IMR-90 (cell line): ENCODE data around the gene FRMD1. TPM values are rescaled to one million over a fixed set of nuclear protein-coding genes. Genes with fewer than 3 reads are reported as not detected.

Experiments used
- ATAC-seq: fragments of 200-7000 bp; cut with Tn5 transposase; 2 replicates; pipeline ENCODE4 v1.9.1; 2020; ENCODE audit warnings: low read depth, mild to moderate bottlenecking, moderate library complexity
- BruUV-seq: library from RNA; stranded (reverse); fragments of 400-500 nt; replicated peaks from 2 replicates; lab custom pipeline; 2021; lab: Mats Ljungman, UMichigan
- CTCF ChIA-PET: fragments of 300-600 bp; formaldehyde crosslinking; extraction: SDS; loops from one replicate; lab custom pipeline; 2021; ENCODE audit warnings: antibody characterized with exemption; lab: Yijun Ruan, JAX
- POLR2A ChIA-PET: fragments of 300-600 bp; sonication (Branson Sonifier 250); formaldehyde crosslinking; loops from one replicate; lab custom pipeline; 2022; ENCODE audit warnings: antibody characterized with exemption; ENCODE audit not compliant: unreplicated experiment; lab: Charles Lee
- DNase-seq: peaks from one replicate; pipeline ENCODE4 v3.0.0; 2013
- H2AFZ ChIP-seq: replicated peaks from 2 replicates; pipeline ENCODE3; 2013; ENCODE audit warnings: low read length, mild to moderate bottlenecking; ENCODE audit not compliant: poor library complexity
- H2AK5ac ChIP-seq: 2 replicates; pipeline ENCODE4 v1.6.1; 2013; ENCODE audit warnings: low read depth, low read length, inconsistent platforms
- H2AK9ac ChIP-seq: replicated peaks from 2 replicates; pipeline ENCODE3; 2013; ENCODE audit warnings: mild to moderate bottlenecking, low read depth, low read length, moderate library complexity; ENCODE audit not compliant: poor library complexity
- H2BK120ac ChIP-seq: 2 replicates; pipeline ENCODE4 v1.6.1; 2013; ENCODE audit warnings: low read depth, low read length, inconsistent platforms
- H2BK15ac ChIP-seq: 3 replicates; pipeline ENCODE4 v1.6.1; 2013; ENCODE audit warnings: low read depth, low read length, inconsistent platforms
- H2BK20ac ChIP-seq: 2 replicates; pipeline ENCODE4 v1.6.1; 2013; ENCODE audit warnings: low read depth, mild to moderate bottlenecking, inconsistent platforms, low read length, moderate library complexity
- H2BK5ac ChIP-seq: 2 replicates; pipeline ENCODE4 v1.6.1; 2013; ENCODE audit warnings: mild to moderate bottlenecking, low read depth, low read length, inconsistent platforms; ENCODE audit not compliant: poor library complexity, severe bottlenecking
- H3K14ac ChIP-seq: replicated peaks from 2 replicates; pipeline ENCODE4 v1.6.1; 2013; ENCODE audit warnings: low read depth, low read length, inconsistent platforms
- H3K18ac ChIP-seq: 2 replicates; pipeline ENCODE4 v1.6.1; 2013; ENCODE audit warnings: low read depth, low read length, control low read depth
- H3K23ac ChIP-seq: 2 replicates; pipeline ENCODE4 v1.6.1; 2013; ENCODE audit warnings: low read depth, low read length, inconsistent platforms
- H3K27ac ChIP-seq: 2 replicates; pipeline ENCODE4 v1.5.1; 2013; ENCODE audit warnings: mild to moderate bottlenecking, control low read depth, low read length; ENCODE audit not compliant: insufficient read depth
- H3K27me3 ChIP-seq: 2 replicates; pipeline ENCODE4 v1.6.1; 2013; ENCODE audit warnings: low read length; ENCODE audit not compliant: control insufficient read depth, insufficient read depth
- H3K36me3 ChIP-seq: 2 replicates; pipeline ENCODE4 v1.6.1; 2013; ENCODE audit warnings: low read length, mixed read lengths; ENCODE audit not compliant: control insufficient read depth, insufficient read depth
- H3K4ac ChIP-seq: 2 replicates; pipeline ENCODE4 v1.6.1; 2013; ENCODE audit warnings: low read depth, low read length, inconsistent platforms
- H3K4me1 ChIP-seq: 2 replicates; pipeline ENCODE4 v1.6.1; 2013; ENCODE audit warnings: low read length, mixed read lengths; ENCODE audit not compliant: control insufficient read depth, insufficient read depth
- H3K4me2 ChIP-seq: 2 replicates; pipeline ENCODE4 v1.6.1; 2013; ENCODE audit warnings: low read depth, mild to moderate bottlenecking, control low read depth, low read length, moderate library complexity
- H3K4me3 ChIP-seq: 2 replicates; pipeline ENCODE4 v1.5.1; 2013; ENCODE audit warnings: low read depth, mild to moderate bottlenecking, control low read depth, low read length, moderate library complexity; ENCODE audit not compliant: insufficient read depth
- H3K56ac ChIP-seq: 2 replicates; pipeline ENCODE4 v1.6.1; 2013; ENCODE audit warnings: low read length, inconsistent platforms; ENCODE audit not compliant: insufficient read depth; ENCODE audit errors: extremely low read depth
- H3K79me1 ChIP-seq, 2 experiments: 2 replicates each; pipeline ENCODE4 v1.6.1; 2013; ENCODE audit warnings: low read length in 2 of 2, inconsistent platforms in 1 of 2, low read depth in 1 of 2
- H3K9ac ChIP-seq: 2 replicates; pipeline ENCODE4 v1.6.1; 2013; ENCODE audit warnings: low read depth, low read length, control low read depth
- H3K9me1 ChIP-seq: 2 replicates; pipeline ENCODE4 v1.6.1; 2013; ENCODE audit warnings: low read length, inconsistent platforms; ENCODE audit not compliant: insufficient read depth
- H3K9me3 ChIP-seq: 2 replicates; pipeline ENCODE4 v1.6.1; 2013; ENCODE audit warnings: low read length; ENCODE audit not compliant: control insufficient read depth, insufficient read depth
- H4K20me1 ChIP-seq: 2 replicates; pipeline ENCODE4 v1.6.1; 2013; ENCODE audit warnings: low read length, inconsistent platforms; ENCODE audit not compliant: insufficient read depth
- H4K5ac ChIP-seq: 2 replicates; pipeline ENCODE4 v1.6.1; 2013; ENCODE audit warnings: mild to moderate bottlenecking, low read depth, low read length, control low read depth
- H4K8ac ChIP-seq, 2 experiments: 2 replicates each; pipeline ENCODE4 v1.6.1; 2013; ENCODE audit warnings: low read depth in 2 of 2, low read length in 2 of 2, control low read depth in 1 of 2, inconsistent platforms in 1 of 2
- H4K91ac ChIP-seq: 2 replicates; pipeline ENCODE4 v1.6.1; 2013; ENCODE audit warnings: low read depth, low read length, inconsistent platforms; ENCODE audit not compliant: insufficient read depth
- BHLHE40 ChIP-seq: fragments of 150-350 bp; IDR thresholded peaks from 2 replicates; pipeline ENCODE4 v1.6.1; 2016; ENCODE audit warnings: mild to moderate bottlenecking, low read depth, low read length
- CHD1 ChIP-seq: IDR thresholded peaks from 2 replicates; pipeline ENCODE4 v1.6.1; 2012; ENCODE audit warnings: low read depth, low read length, improper control_type of control experiment
- CTCF ChIP-seq: conservative IDR thresholded peaks from 2 replicates; pipeline ENCODE4 v1.5.1; 2012; ENCODE audit warnings: mild to moderate bottlenecking, low read depth, low read length, improper control_type of control experiment
- ELK1 ChIP-seq: fragments of 150-350 bp; IDR thresholded peaks from 2 replicates; pipeline ENCODE4 v1.6.1; 2016; ENCODE audit warnings: low read depth, mild to moderate bottlenecking, low read length, moderate library complexity, borderline replicate concordance
- MAFK ChIP-seq: IDR thresholded peaks from 2 replicates; pipeline ENCODE4 v1.6.1; 2012; ENCODE audit warnings: low read depth, low read length, improper control_type of control experiment
- MXI1 ChIP-seq: IDR thresholded peaks from 2 replicates; pipeline ENCODE4 v1.6.1; 2012; ENCODE audit warnings: low read depth, mild to moderate bottlenecking, low read length, moderate library complexity, borderline replicate concordance
- NFE2L2 ChIP-seq: fragments of 150-350 bp; IDR thresholded peaks from 2 replicates; pipeline ENCODE4 v1.6.1; 2016; ENCODE audit warnings: low read depth, mild to moderate bottlenecking, low read length
- POLR2A ChIP-seq: IDR thresholded peaks from 2 replicates; pipeline ENCODE4 v1.6.1; 2012; ENCODE audit warnings: mild to moderate bottlenecking, low read depth, low read length
- RAD21 ChIP-seq: IDR thresholded peaks from 2 replicates; pipeline ENCODE4 v1.6.1; 2012; ENCODE audit warnings: low read length, improper control_type of control experiment
- RFX5 ChIP-seq: IDR thresholded peaks from 2 replicates; pipeline ENCODE4 v1.8.0; 2012; ENCODE audit warnings: low read depth, mild to moderate bottlenecking, low read length, moderate library complexity
- SMC3 ChIP-seq: fragments of 150-350 bp; IDR thresholded peaks from 2 replicates; pipeline ENCODE4 v1.6.1; 2016; ENCODE audit warnings: low read depth, mild to moderate bottlenecking, antibody characterized with exemption, low read length, moderate library complexity
- WGBS, 2 experiments: methylation state at CpG; one replicate each; pipeline versions ENCODE4 v1.1.5 to v1.1.7; 2013; ENCODE audit warnings: missing lambda C conversion rate in 2 of 2; ENCODE audit not compliant: insufficient read length in 1 of 2; ENCODE audit errors: extremely low coverage in 2 of 2; 5-methylcytosine and 5-hydroxymethylcytosine counted together
- dilution Hi-C: fragments of 300-500 bp; cut with HindIII; formaldehyde crosslinking; loops from one replicate; pipeline ENCODE4 v1.14.3; 2018; ENCODE audit warnings: low sequenced_read_pairs; ENCODE audit not compliant: unreplicated experiment
- in situ Hi-C: fragments of 300-500 bp; cut with MboI; formaldehyde crosslinking; loops from 3 replicates; pipeline ENCODE4 v1.14.3; 2019; ENCODE audit warnings: low sequenced_read_pairs, inconsistent platforms, mixed read lengths
- intact Hi-C: fragments of 100-400 bp; cut with micrococcal nuclease; formaldehyde crosslinking; loops from 2 replicates; pipeline ENCODE4 v1.10.0; 2022
- polyA plus RNA-seq, 3 experiments: library from polyadenylated mRNA; depleted of rRNA; stranded (reverse); fragments of >200 nt; gene quantifications; 2 replicates each; pipeline ENCODE4 v1.2.3, GENCODE V29; 2012; ENCODE audit warnings: low replicate concordance in 1 of 3
- total RNA-seq: library from RNA; depleted of rRNA; stranded (reverse); fragments of >200 nt; gene quantifications from 2 replicates; pipeline ENCODE4 v1.2.3, GENCODE V29; 2012

FRMD1 gene
- total and polyA plus RNA-seq, 2 of the 4 experiments (the other 2 are of a cell fraction): not detected

GRCh38 chr6:168117942-168118341, 38.9 kb upstream of the FRMD1 start:
- H3K4ac ChIP-seq: no peak overlapping the region
- no TSS peak for BruUV-seq
- WGBS, 2 experiments: no CpG with 5 or more reads among the region's 4 CpGs
- no peak overlapping the region for H2AK9ac ChIP-seq
- no peaks in the 10 kb centered on the region for H3K4me1 ChIP-seq
- no peak overlapping the region for H3K56ac ChIP-seq
- no peaks in the 10 kb centered on the region for H3K79me1 ChIP-seq
- intact Hi-C loops (loop anchor here (1.0 to 5.0 kb wide), 2 partner anchors 56 to 210 kb away; no protein-coding TSS in a partner anchor), dilution Hi-C loops (no loop called here), in situ Hi-C loops (no loop called here)
- H3K14ac ChIP-seq: no peak overlapping the region
- H4K20me1 ChIP-seq: no peaks in the 10 kb centered on the region
- no peak overlapping the region for H2BK15ac ChIP-seq
- no peak overlapping the region for H2BK5ac ChIP-seq
- no peak overlapping the region for H3K18ac ChIP-seq
- no peak overlapping the region for H2BK20ac ChIP-seq
- H2AK5ac ChIP-seq: no peak overlapping the region
- H2BK120ac ChIP-seq: no peak overlapping the region
- H3K9me1 ChIP-seq: no peaks in the 10 kb centered on the region
- peaks cover 4% of the 10 kb centered on the region; the same call in 1 of the 2 replicates for H3K9me3 ChIP-seq
- no peak overlapping the region for H4K5ac ChIP-seq
- H4K91ac ChIP-seq: no peak overlapping the region
- H4K8ac ChIP-seq: no peak overlapping the region
- H3K9ac ChIP-seq: no peak overlapping the region
- no peak overlapping the region for H3K27ac ChIP-seq
- H3K36me3 ChIP-seq: no peaks in the 10 kb centered on the region
- no peak overlapping the region for H3K4me3 ChIP-seq
- H2AFZ ChIP-seq: no peak overlapping the region
- ChIA-PET POLR2A (no interaction called here), CTCF (interaction anchor here (0.6 to 1.8 kb wide), 5 partner anchors 14 to 210 kb away, joined by 3 to 7 read pairs (median 3); no protein-coding TSS in a partner anchor)
- TF ChIP-seq ELK1 (no peak), BHLHE40 (no peak), RFX5 (no peak), CTCF (peak; percentile 40), POLR2A (no peak), MAFK (no peak), CHD1 (no peak), MXI1 (no peak), RAD21 (peak; percentile 32; the same call in 1 of the 2 replicates), NFE2L2 (no peak), SMC3 (peak; percentile 34; the same call in 1 of the 2 replicates)
- no peak for ATAC-seq
- no peak overlapping the region for H3K23ac ChIP-seq
- peaks cover 3% of the 10 kb centered on the region; the same call in 1 of the 2 replicates for H3K27me3 ChIP-seq
- DNase-seq: no peak
- no peak overlapping the region for H3K4me2 ChIP-seq
